HEK293T (cell line): ENCODE results near the gene GALNT18.

Source experiments
- BHLHE40 ChIP-seq: fragments of 450-650 bp; IDR thresholded peaks from 2 replicates; pipeline ENCODE4 v1.6.1; 2016; ENCODE audit warnings: mild to moderate bottlenecking, moderate library complexity, borderline replicate concordance
- FOXM1 ChIP-seq: fragments of 450-650 bp; IDR thresholded peaks from 2 replicates; pipeline ENCODE4 v1.6.1; 2017; ENCODE audit warnings: mild to moderate bottlenecking, borderline replicate concordance
- SP1 ChIP-seq: fragments of 450-650 bp; IDR thresholded peaks from 2 replicates; pipeline ENCODE4 v1.6.1; 2017
- SUZ12 ChIP-seq: fragments of 450-650 bp; IDR thresholded peaks from 2 replicates; pipeline ENCODE4 v1.6.1; 2016; ENCODE audit warnings: mild to moderate bottlenecking
- TARDBP ChIP-seq: fragments of 450-650 bp; IDR thresholded peaks from 2 replicates; pipeline ENCODE4 v1.6.1; 2016
- ZNF384 ChIP-seq: fragments of 450-650 bp; IDR thresholded peaks from 2 replicates; pipeline ENCODE4 v1.6.1; 2016

GRCh38 chr11:11268119-11268518, 353.7 kb downstream of the GALNT18 start:
- TF ChIP-seq SP1 (no peak), BHLHE40 (no peak), FOXM1 (no peak), ZNF384 (no peak), TARDBP (no peak), SUZ12 (no peak)
